Ishikawa (cell line): Measurements from ENCODE around the gene GRIK2.

Experiments used
- CEBPB ChIP-seq: IDR thresholded peaks from 2 replicates; pipeline ENCODE4 v1.6.1; 2012
- CREB1 ChIP-seq: IDR thresholded peaks from 2 replicates; pipeline ENCODE4 v1.6.1; 2012; ENCODE audit warnings: low read depth
- EGR1 ChIP-seq: IDR thresholded peaks from 2 replicates; pipeline ENCODE4 v1.6.1; 2012
- EP300 ChIP-seq: IDR thresholded peaks from 2 replicates; pipeline ENCODE4 v1.6.1; 2012; ENCODE audit warnings: borderline replicate concordance
- FOXM1 ChIP-seq: IDR thresholded peaks from 2 replicates; pipeline ENCODE4 v1.6.1; 2012; ENCODE audit warnings: low read depth, borderline replicate concordance
- MAX ChIP-seq: IDR thresholded peaks from 2 replicates; pipeline ENCODE4 v1.6.1; 2012
- RAD21 ChIP-seq: IDR thresholded peaks from 2 replicates; pipeline ENCODE4 v1.6.1; 2012; ENCODE audit warnings: low read depth
- ZBTB7A ChIP-seq: IDR thresholded peaks from 2 replicates; pipeline ENCODE4 v1.6.1; 2012; ENCODE audit warnings: low read depth

- TF ChIP-seq EGR1 (no peak), CREB1 (no peak), CEBPB (no peak), RAD21 (no peak), EP300 (no peak), MAX (no peak), FOXM1 (no peak), ZBTB7A (no peak)
These were observed 494.0 kb downstream of the GRIK2 start for GRCh38 chr6:101887532-101887931.
